H1 (cell line): ENCODE data around the gene RNPS1. TPM values are rescaled to one million over a fixed set of nuclear protein-coding genes. Genes with fewer than 3 reads are reported as not detected.

Experiments used
- CTCF ChIA-PET: fragments of 300-600 bp; sonication (Branson Sonifier 250); formaldehyde crosslinking; loops from one replicate; lab custom pipeline; 2021; ENCODE audit not compliant: partially characterized antibody; lab: Charles Lee
- POLR2A ChIA-PET: fragments of 300-600 bp; sonication (Branson Sonifier 250); formaldehyde crosslinking; loops from one replicate; lab custom pipeline; 2021; ENCODE audit warnings: inconsistent platforms; ENCODE audit not compliant: partially characterized antibody; lab: Charles Lee
- DNase-seq, 2 experiments: peaks; one replicate each; pipeline versions ENCODE4 v3.0.0 to v3.0.0-alpha.2; 2010 to 2022; ENCODE audit warnings: low spot score in 2 of 2, low read depth in 1 of 2, mixed read lengths in 1 of 2
- FAIRE-seq: peaks from 2 replicates; lab custom pipeline; 2011; peaks lifted over from hg19 to GRCh38; lab: Jason Lieb, UNC
- H2AFZ ChIP-seq: 2 replicates; pipeline ENCODE4 v1.8.1; 2012; ENCODE audit warnings: low read length, inconsistent platforms
- H2AK5ac ChIP-seq: 2 replicates; pipeline ENCODE4 v1.6.1; 2013; ENCODE audit warnings: low read depth, low read length
- H2BK120ac ChIP-seq: replicated peaks from 2 replicates; pipeline ENCODE3; 2013; ENCODE audit warnings: low read depth, low read length, inconsistent platforms
- H2BK12ac ChIP-seq: 2 replicates; pipeline ENCODE4 v1.6.1; 2013; ENCODE audit warnings: low read depth, low read length
- H2BK15ac ChIP-seq: 2 replicates; pipeline ENCODE4 v1.6.1; 2013; ENCODE audit warnings: low read length
- H2BK20ac ChIP-seq: 2 replicates; pipeline ENCODE4 v1.6.1; 2013; ENCODE audit warnings: low read length
- H2BK5ac ChIP-seq: 2 replicates; pipeline ENCODE4 v1.6.1; 2013; ENCODE audit warnings: low read depth, low read length
- H3K14ac ChIP-seq: 2 replicates; pipeline ENCODE4 v1.6.1; 2013; ENCODE audit warnings: inconsistent platforms; ENCODE audit not compliant: insufficient read length
- H3K18ac ChIP-seq: 2 replicates; pipeline ENCODE4 v1.6.1; 2013; ENCODE audit warnings: low read length; ENCODE audit errors: extremely low read depth
- H3K23ac ChIP-seq: 2 replicates; pipeline ENCODE4 v1.6.1; 2013; ENCODE audit warnings: inconsistent platforms; ENCODE audit not compliant: insufficient read length
- H3K23me2 ChIP-seq: 2 replicates; pipeline ENCODE4 v1.6.1; 2013; ENCODE audit warnings: low read depth, low read length
- H3K27ac ChIP-seq: 2 replicates; pipeline ENCODE4 v1.6.1; 2011; ENCODE audit warnings: low read depth, low read length, inconsistent platforms
- H3K27me3 ChIP-seq, 4 experiments: replicated peaks in 1 of 4; 1 replicate in 1 of 4; 2 replicates in 3 of 4; pipeline versions ENCODE4 v1.6.1 to v1.8.1; 2011 to 2013; ENCODE audit warnings: low read length in 3 of 4, mild to moderate bottlenecking in 3 of 4, inconsistent platforms in 2 of 4, mixed read lengths in 2 of 4, moderate library complexity in 1 of 4; ENCODE audit not compliant: control insufficient read depth in 3 of 4, insufficient read depth in 3 of 4; ENCODE audit errors: extremely low read depth in 1 of 4
- H3K36me3 ChIP-seq, 4 experiments: 2 replicates each; pipeline versions ENCODE4 v1.6.1 to v1.8.1; 2011 to 2013; ENCODE audit warnings: mild to moderate bottlenecking in 4 of 4, low read length in 3 of 4, moderate library complexity in 2 of 4, control low read depth in 1 of 4, inconsistent platforms in 1 of 4; ENCODE audit not compliant: insufficient read depth in 4 of 4, control insufficient read depth in 2 of 4
- H3K4ac ChIP-seq: replicated peaks from 2 replicates; pipeline ENCODE3; 2013; ENCODE audit warnings: low read length, low read depth, mixed read lengths, inconsistent platforms; ENCODE audit not compliant: insufficient read length
- H3K4me1 ChIP-seq, 4 experiments: replicated peaks in 1 of 4; 1 replicate in 1 of 4; 2 replicates in 3 of 4; pipeline versions ENCODE4 v1.6.1 to v1.8.1; 2011 to 2013; ENCODE audit warnings: low read length in 3 of 4, inconsistent platforms in 2 of 4, mixed read lengths in 1 of 4; ENCODE audit not compliant: insufficient read depth in 4 of 4, control insufficient read depth in 3 of 4
- H3K4me2 ChIP-seq, 2 experiments: 2 replicates each; pipeline versions ENCODE4 v1.6.1 to v1.8.1; 2011 to 2013; ENCODE audit warnings: low read depth in 2 of 2, low read length in 2 of 2, control low read depth in 1 of 2, inconsistent platforms in 1 of 2, mild to moderate bottlenecking in 1 of 2; ENCODE audit not compliant: insufficient read depth in 1 of 2
- H3K4me3 ChIP-seq, 4 experiments: fragments of 200-600, 300-600 bp in 1 of 4; sonication (generic), shearing (Covaris generic), sonication (Bioruptor Twin) in 1 of 4; 2 replicates each; pipeline versions ENCODE4 v1.5.1 to v1.8.1; 2011 to 2016; ENCODE audit warnings: low read length in 4 of 4, low read depth in 3 of 4, control low read depth in 2 of 4, inconsistent platforms in 2 of 4, mild to moderate bottlenecking in 2 of 4, mixed read lengths in 1 of 4, moderate library complexity in 1 of 4; ENCODE audit not compliant: insufficient read depth in 2 of 4; ENCODE audit errors: extremely low read depth in 1 of 4
- H3K56ac ChIP-seq: replicated peaks from 2 replicates; pipeline ENCODE3; 2013; ENCODE audit warnings: low read depth, mild to moderate bottlenecking, mixed read lengths, low read length, inconsistent platforms; ENCODE audit not compliant: insufficient read length
- H3K79me1 ChIP-seq: 2 replicates; pipeline ENCODE4 v1.6.1; 2013; ENCODE audit warnings: low read depth, low read length, control low read depth
- H3K79me2 ChIP-seq, 2 experiments: 2 replicates each; pipeline versions ENCODE4 v1.6.1 to v1.8.1; 2012 to 2013; ENCODE audit warnings: low read length in 2 of 2, mild to moderate bottlenecking in 2 of 2, inconsistent platforms in 1 of 2; ENCODE audit not compliant: insufficient read depth in 2 of 2, control insufficient read depth in 1 of 2
- H3K9ac ChIP-seq, 4 experiments: replicated peaks in 1 of 4; 1 replicate in 1 of 4; 2 replicates in 3 of 4; pipeline versions ENCODE4 v1.6.1 to v1.8.1; 2011 to 2013; ENCODE audit warnings: low read depth in 3 of 4, low read length in 3 of 4, control low read depth in 2 of 4, mild to moderate bottlenecking in 2 of 4, moderate library complexity in 2 of 4, inconsistent platforms in 1 of 4; ENCODE audit errors: extremely low read depth in 1 of 4
- H3K9me3 ChIP-seq, 2 experiments: 2 replicates each; pipeline versions ENCODE4 v1.6.1 to v1.8.1; 2012 to 2013; ENCODE audit warnings: mild to moderate bottlenecking in 2 of 2, moderate library complexity in 2 of 2, control low read depth in 1 of 2, inconsistent platforms in 1 of 2, low read depth in 1 of 2, low read length in 1 of 2, mixed read lengths in 1 of 2; ENCODE audit not compliant: insufficient read depth in 2 of 2
- H4K20me1 ChIP-seq, 2 experiments: replicated peaks in 1 of 2; 2 replicates each; pipeline versions ENCODE3 to v1.8.1; 2011 to 2013; ENCODE audit warnings: inconsistent platforms in 2 of 2, low read length in 2 of 2, mild to moderate bottlenecking in 1 of 2; ENCODE audit not compliant: insufficient read depth in 2 of 2, control insufficient read depth in 1 of 2
- H4K5ac ChIP-seq: 2 replicates; pipeline ENCODE4 v1.6.1; 2013; ENCODE audit warnings: low read length, low read depth, mixed read lengths, inconsistent platforms; ENCODE audit not compliant: insufficient read length
- H4K8ac ChIP-seq: 2 replicates; pipeline ENCODE4 v1.8.0; 2013; ENCODE audit warnings: mild to moderate bottlenecking, moderate library complexity, low read length, inconsistent platforms; ENCODE audit not compliant: insufficient read depth; ENCODE audit errors: extremely low read depth
- H4K91ac ChIP-seq: replicated peaks from 2 replicates; pipeline ENCODE3; 2013; ENCODE audit warnings: low read length, mixed read lengths, inconsistent platforms; ENCODE audit not compliant: insufficient read length
- HDAC6 ChIP-seq: IDR thresholded peaks from one replicate; pipeline ENCODE4 v1.7.1; 2012; ENCODE audit warnings: low read depth, mild to moderate bottlenecking, inconsistent platforms, low read length, moderate library complexity
- KDM1A ChIP-seq: fragments of 200-600, 300-600 bp; sonication (generic); IDR thresholded peaks from 2 replicates; pipeline ENCODE4 v1.7.1; 2016; ENCODE audit warnings: mild to moderate bottlenecking, low read length, borderline replicate concordance
- KDM5A ChIP-seq: fragments of 200-600 bp; IDR thresholded peaks from 2 replicates; pipeline ENCODE4 v1.7.1; 2012; ENCODE audit warnings: mild to moderate bottlenecking, low read length, inconsistent platforms, mixed read lengths
- POU5F1 ChIP-seq: IDR thresholded peaks from 2 replicates; pipeline ENCODE4 v1.6.1; 2011; ENCODE audit warnings: low read depth, mild to moderate bottlenecking, low read length, moderate library complexity
- SP2 ChIP-seq: IDR thresholded peaks from 2 replicates; pipeline ENCODE4 v1.6.1; 2012; ENCODE audit warnings: mild to moderate bottlenecking, low read length, inconsistent platforms
- TBP ChIP-seq: IDR thresholded peaks from 2 replicates; pipeline ENCODE4 v1.6.1; 2011; ENCODE audit warnings: low read depth, low read length, improper control_type of control experiment
- WGBS, 2 experiments: shearing (Covaris generic) in 1 of 2; methylation state at CpG; one replicate each; pipeline versions ENCODE4 v1.1.6 to v1.1.7; 2013 to 2015; ENCODE audit warnings: low lambda C conversion rate in 2 of 2, mixed read lengths in 2 of 2, inconsistent platforms in 1 of 2, low coverage in 1 of 2, missing lambda C conversion rate in 1 of 2; ENCODE audit not compliant: insufficient replicate concordance in 2 of 2, insufficient coverage in 1 of 2, insufficient read length in 1 of 2; ENCODE audit errors: extremely low coverage in 1 of 2, missing lambda C conversion rate in 1 of 2; 5-methylcytosine and 5-hydroxymethylcytosine counted together
- polyA plus RNA-seq, 7 experiments: library from polyadenylated mRNA; depleted of rRNA in 3 of 7; stranded (reverse) in 5 of 7; unstranded in 2 of 7; fragments of >200 nt in 5 of 7; fragments of 200-250 nt in 2 of 7; gene quantifications; 1 replicate in 5 of 7; 2 replicates in 1 of 7; 4 replicates in 1 of 7; pipeline versions ENCODE4 v1.2.1 to v1.2.3, GENCODE V29; 2011 to 2013; ENCODE audit warnings: missing spikeins in 2 of 7, mixed read lengths in 2 of 7
- total RNA-seq: library from RNA; stranded (reverse); fragmentation: NEBNext Ultra II Directional; extraction: Animal tissue kit (Norgen Biotek cat#: 25700); gene quantifications from 2 replicates; pipeline ENCODE4 v1.2.1, GENCODE V29; 2021
- TF ChIP-seq, protein P1 (sequence below): IDR thresholded peaks from 2 replicates; pipeline ENCODE4 v1.6.1; 2012; ENCODE audit warnings: inconsistent platforms

RNPS1 gene
- total and polyA plus RNA-seq, 2 of the 8 experiments (the other 6 are each of a cell fraction or from before 2014, with no cell fraction given): 330 to 350 TPM

- no peaks in the 10 kb centered on the region for H3K79me2 ChIP-seq
- H4K5ac ChIP-seq: no peak overlapping the region
- no peak overlapping the region for H2AK5ac ChIP-seq
- H4K91ac ChIP-seq: no peak overlapping the region
- POLR2A ChIA-PET: interaction anchor here (0.7 kb wide), 1 partner anchor 29 kb away, joined by 3 read pairs; no protein-coding TSS in a partner anchor
- H2BK15ac ChIP-seq: no peak overlapping the region
- no peak overlapping the region for H3K14ac ChIP-seq
- DNase-seq (no peak), FAIRE-seq (no peak)
- no peak overlapping the region for H3K4me3 ChIP-seq
- no peaks in the 10 kb centered on the region for H3K9me3 ChIP-seq
- no peak overlapping the region for H3K18ac ChIP-seq
- no peaks in the 10 kb centered on the region for H3K23me2 ChIP-seq
- no peak overlapping the region for H2BK12ac ChIP-seq
- no peak overlapping the region; the same call in 1 of the 2 replicates for H4K8ac ChIP-seq
- no peaks in the 10 kb centered on the region; a peak in 1 of 7 replicates for H3K4me1 ChIP-seq
- peaks cover 0 to under 1% of the 10 kb centered on the region in 2 experiments for H4K20me1 ChIP-seq
- H3K36me3 ChIP-seq: no peaks in the 10 kb centered on the region
- TF ChIP-seq, protein P1, sequence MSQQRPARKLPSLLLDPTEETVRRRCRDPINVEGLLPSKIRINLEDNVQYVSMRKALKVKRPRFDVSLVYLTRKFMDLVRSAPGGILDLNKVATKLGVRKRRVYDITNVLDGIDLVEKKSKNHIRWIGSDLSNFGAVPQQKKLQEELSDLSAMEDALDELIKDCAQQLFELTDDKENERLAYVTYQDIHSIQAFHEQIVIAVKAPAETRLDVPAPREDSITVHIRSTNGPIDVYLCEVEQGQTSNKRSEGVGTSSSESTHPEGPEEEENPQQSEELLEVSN: no peak
- TF ChIP-seq SP2: no peak
- TF ChIP-seq KDM5A: no peak
- TF ChIP-seq HDAC6: no peak
- TF ChIP-seq TBP: no peak
- no peak for TF ChIP-seq KDM1A
- TF ChIP-seq POU5F1: no peak
- H3K27ac ChIP-seq: no peak overlapping the region
- H3K4me2 ChIP-seq: no peak overlapping the region
- no peak overlapping the region for H3K4ac ChIP-seq
- H2BK20ac ChIP-seq: no peak overlapping the region
- H3K56ac ChIP-seq: no peak overlapping the region
- no peak overlapping the region for H2BK120ac ChIP-seq
- WGBS, 2 experiments: 93% methylated on average over 21 of the region's 26 CpGs; no CpG with 5 or more reads in 1 of the 2 experiments
- no peak overlapping the region for H2BK5ac ChIP-seq
- H3K79me1 ChIP-seq: no peaks in the 10 kb centered on the region
- no peak overlapping the region for H3K9ac ChIP-seq
- no peak overlapping the region for H3K23ac ChIP-seq
- H2AFZ ChIP-seq: no peak overlapping the region
- CTCF ChIA-PET: interaction anchor here (0.6 to 1.2 kb wide), 2 partner anchors 104 to 223 kb away, joined by 3 to 4 read pairs; no protein-coding TSS in a partner anchor
- no peaks in the 10 kb centered on the region for H3K27me3 ChIP-seq
Measured at GRCh38 chr16:2282866-2283555, 15.1 kb upstream of the RNPS1 start.
